Thyroid gland (tissue), 4 donors: ENCODE measurements around the gene ORAI2.

Experiments
- POLR2A ChIP-seq, 2 donors: fragments of 450-650 bp; IDR thresholded peaks; one replicate each; pipeline ENCODE4 v1.6.1; 2017; ENCODE audit warnings: antibody characterized with exemption in 2 of 2, mild to moderate bottlenecking in 2 of 2, moderate library complexity in 1 of 2
- TF ChIP-seq, protein P1 (sequence below), 6 experiments: fragments of 200-600 bp in 3 of 6; fragments of 450-650 bp in 3 of 6; sonication (generic) in 3 of 6; IDR thresholded peaks; one replicate each; pipeline ENCODE4 v1.5.1; 2016 to 2019; ENCODE audit warnings: antibody characterized with exemption in 6 of 6, mild to moderate bottlenecking in 2 of 6, inconsistent platforms in 1 of 6, moderate library complexity in 1 of 6

DNA sequence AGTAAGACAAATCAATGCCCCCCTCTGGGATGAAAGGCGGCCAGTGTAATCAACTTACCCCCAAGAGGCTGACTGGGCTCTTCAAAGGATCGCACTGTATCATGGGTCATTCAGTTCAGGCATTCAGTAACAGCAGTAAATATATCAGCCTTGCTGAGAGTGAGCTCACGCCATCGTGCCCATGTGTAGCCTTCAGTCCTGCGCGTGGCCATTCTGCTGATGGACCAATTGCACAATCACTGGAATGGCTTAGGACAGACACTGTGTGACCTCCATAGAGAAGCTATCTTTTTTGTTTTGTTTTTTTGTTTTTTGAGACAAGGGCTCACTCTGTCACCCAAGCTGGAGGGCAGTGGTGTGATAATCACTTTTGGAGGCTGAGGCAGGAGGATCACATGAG lies 46.3 kb upstream of the ORAI2 start:
- TF ChIP-seq, protein P1, sequence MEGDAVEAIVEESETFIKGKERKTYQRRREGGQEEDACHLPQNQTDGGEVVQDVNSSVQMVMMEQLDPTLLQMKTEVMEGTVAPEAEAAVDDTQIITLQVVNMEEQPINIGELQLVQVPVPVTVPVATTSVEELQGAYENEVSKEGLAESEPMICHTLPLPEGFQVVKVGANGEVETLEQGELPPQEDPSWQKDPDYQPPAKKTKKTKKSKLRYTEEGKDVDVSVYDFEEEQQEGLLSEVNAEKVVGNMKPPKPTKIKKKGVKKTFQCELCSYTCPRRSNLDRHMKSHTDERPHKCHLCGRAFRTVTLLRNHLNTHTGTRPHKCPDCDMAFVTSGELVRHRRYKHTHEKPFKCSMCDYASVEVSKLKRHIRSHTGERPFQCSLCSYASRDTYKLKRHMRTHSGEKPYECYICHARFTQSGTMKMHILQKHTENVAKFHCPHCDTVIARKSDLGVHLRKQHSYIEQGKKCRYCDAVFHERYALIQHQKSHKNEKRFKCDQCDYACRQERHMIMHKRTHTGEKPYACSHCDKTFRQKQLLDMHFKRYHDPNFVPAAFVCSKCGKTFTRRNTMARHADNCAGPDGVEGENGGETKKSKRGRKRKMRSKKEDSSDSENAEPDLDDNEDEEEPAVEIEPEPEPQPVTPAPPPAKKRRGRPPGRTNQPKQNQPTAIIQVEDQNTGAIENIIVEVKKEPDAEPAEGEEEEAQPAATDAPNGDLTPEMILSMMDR (IDR thresholded peaks at IDR 0.05), result no peak
- TF ChIP-seq POLR2A (IDR thresholded peaks at IDR 0.05), result no peak
